Mesenchymal stem cell (in vitro differentiated cells and primary cell): ENCODE results near the gene ST8SIA2. TPM values are rescaled to one million over a fixed set of nuclear protein-coding genes. Genes with fewer than 3 reads are reported as not detected.

Source experiments
- DNase-seq: peaks from one replicate; pipeline ENCODE4 v3.0.0-alpha.2; 2013
- H2AFZ ChIP-seq: one replicate; pipeline ENCODE4 v1.6.1; 2013; ENCODE audit warnings: low read depth, mild to moderate bottlenecking, control low read depth, inconsistent platforms, low read length, moderate library complexity
- H2AK5ac ChIP-seq: 2 replicates; pipeline ENCODE4 v1.6.1; 2013; ENCODE audit warnings: low read length, moderate library complexity, mild to moderate bottlenecking, inconsistent platforms; ENCODE audit not compliant: severe bottlenecking
- H2BK120ac ChIP-seq: one replicate; pipeline ENCODE4 v1.6.1; 2013; ENCODE audit warnings: low read depth, mild to moderate bottlenecking, inconsistent platforms, low read length, moderate library complexity
- H2BK12ac ChIP-seq, 2 experiments: one replicate each; pipeline ENCODE4 v1.6.1; 2013; ENCODE audit warnings: inconsistent platforms in 2 of 2, low read length in 2 of 2, mild to moderate bottlenecking in 2 of 2, moderate library complexity in 2 of 2, control low read depth in 1 of 2
- H2BK15ac ChIP-seq: one replicate; pipeline ENCODE4 v1.6.1; 2013; ENCODE audit warnings: mild to moderate bottlenecking, low read depth, inconsistent platforms; ENCODE audit not compliant: poor library complexity, severe bottlenecking
- H2BK5ac ChIP-seq: 2 replicates; pipeline ENCODE4 v1.6.1; 2013; ENCODE audit warnings: low read depth, mild to moderate bottlenecking, low read length, control low read depth, inconsistent platforms; ENCODE audit not compliant: poor library complexity, severe bottlenecking
- H3K14ac ChIP-seq, 2 experiments: one replicate each; pipeline ENCODE4 v1.6.1; 2013; ENCODE audit warnings: inconsistent platforms in 2 of 2, low read length in 2 of 2, control low read depth in 1 of 2, mild to moderate bottlenecking in 1 of 2, moderate library complexity in 1 of 2
- H3K18ac ChIP-seq, 2 experiments: one replicate each; pipeline ENCODE4 v1.6.1; 2013; ENCODE audit warnings: inconsistent platforms in 2 of 2, low read length in 2 of 2, control low read depth in 1 of 2, low read depth in 1 of 2, mild to moderate bottlenecking in 1 of 2
- H3K23ac ChIP-seq, 2 experiments: one replicate each; pipeline ENCODE4 v1.6.1; 2013; ENCODE audit warnings: inconsistent platforms in 2 of 2, low read length in 2 of 2, mild to moderate bottlenecking in 2 of 2, moderate library complexity in 2 of 2, control low read depth in 1 of 2
- H3K27ac ChIP-seq: 2 replicates; pipeline ENCODE4 v1.5.1; 2013; ENCODE audit warnings: mild to moderate bottlenecking, moderate library complexity, low read length, control low read depth, inconsistent platforms; ENCODE audit not compliant: poor library complexity, severe bottlenecking
- H3K27me3 ChIP-seq, 2 experiments: 2 replicates each; pipeline versions ENCODE4 v1.6.1 to v1.7.0; 2013; ENCODE audit warnings: low read length in 2 of 2, mild to moderate bottlenecking in 2 of 2, moderate library complexity in 2 of 2, control low read depth in 1 of 2, inconsistent platforms in 1 of 2; ENCODE audit not compliant: control insufficient read depth in 1 of 2, insufficient read depth in 1 of 2
- H3K36me3 ChIP-seq, 2 experiments: 2 replicates each; pipeline versions ENCODE4 v1.6.1 to v1.7.0; 2013; ENCODE audit warnings: low read length in 2 of 2, control low read depth in 1 of 2, inconsistent platforms in 1 of 2, low read depth in 1 of 2, mild to moderate bottlenecking in 1 of 2; ENCODE audit not compliant: insufficient read depth in 2 of 2, control insufficient read depth in 1 of 2
- H3K4ac ChIP-seq, 2 experiments: one replicate each; pipeline ENCODE4 v1.6.1; 2013; ENCODE audit warnings: inconsistent platforms in 2 of 2, low read length in 2 of 2, mild to moderate bottlenecking in 2 of 2, moderate library complexity in 2 of 2, control low read depth in 1 of 2, low read depth in 1 of 2
- H3K4me1 ChIP-seq: 2 replicates; pipeline ENCODE4 v1.6.1; 2013; ENCODE audit warnings: low read depth, low read length, control low read depth; ENCODE audit not compliant: control insufficient read depth, insufficient read depth
- H3K4me2 ChIP-seq: 2 replicates; pipeline ENCODE4 v1.6.1; 2013; ENCODE audit warnings: low read length, mild to moderate bottlenecking, inconsistent platforms; ENCODE audit not compliant: poor library complexity, severe bottlenecking
- H3K4me3 ChIP-seq, 2 experiments: 2 replicates each; pipeline versions ENCODE4 v1.5.1 to v1.7.0; 2013; ENCODE audit warnings: low read length in 2 of 2, mild to moderate bottlenecking in 2 of 2, control low read depth in 1 of 2, low read depth in 1 of 2; ENCODE audit not compliant: insufficient read depth in 1 of 2
- H3K79me1 ChIP-seq: replicated peaks from 2 replicates; pipeline ENCODE4 v1.6.1; 2013; ENCODE audit warnings: mild to moderate bottlenecking, control low read depth, low read length, inconsistent platforms; ENCODE audit not compliant: poor library complexity, severe bottlenecking
- H3K9ac ChIP-seq: 2 replicates; pipeline ENCODE4 v1.7.0; 2013; ENCODE audit warnings: mild to moderate bottlenecking, low read length, moderate library complexity
- H3K9me3 ChIP-seq: 2 replicates; pipeline ENCODE4 v1.7.0; 2013; ENCODE audit warnings: mild to moderate bottlenecking, low read length; ENCODE audit not compliant: control insufficient read depth
- H4K8ac ChIP-seq: one replicate; pipeline ENCODE4 v1.6.1; 2013; ENCODE audit warnings: inconsistent platforms, mild to moderate bottlenecking, low read length, moderate library complexity
- H4K91ac ChIP-seq: one replicate; pipeline ENCODE4 v1.6.1; 2013; ENCODE audit warnings: mild to moderate bottlenecking, low read length, inconsistent platforms
- WGBS: methylation state at CpG from one replicate; pipeline ENCODE4 v1.1.7; 2013; ENCODE audit warnings: mixed read lengths; 5-methylcytosine and 5-hydroxymethylcytosine counted together
- small RNA-seq: library from polyadenylated mRNA; stranded (forward); fragments of <200 nt; extraction: miRNeasy Mini kit (QIAGEN cat#:217004); gene quantifications from one replicate; pipeline ENCODE3, GENCODE V24; 2013; ENCODE audit warnings: low read depth

Gene ST8SIA2

GRCh38 chr15:92506506-92506905 lies 112.8 kb downstream of the ST8SIA2 start:
- 81% methylated on average over 4 of the region's 4 CpGs for WGBS
- H3K4me3 ChIP-seq, result no peak overlapping the region
- H3K9me3 ChIP-seq, result peaks cover 4% of the 10 kb centered on the region
- H2BK5ac ChIP-seq, result no peak overlapping the region
- no peak overlapping the region for H3K23ac ChIP-seq
- H3K18ac ChIP-seq, result no peak overlapping the region
- DNase-seq, result no peak
- H3K4me1 ChIP-seq, result no peaks in the 10 kb centered on the region
- H2AK5ac ChIP-seq, result no peak overlapping the region
- H3K36me3 ChIP-seq, result no peaks in the 10 kb centered on the region
- no peak overlapping the region for H2BK12ac ChIP-seq
- H3K79me1 ChIP-seq, result no peaks in the 10 kb centered on the region
- H2BK120ac ChIP-seq, result no peak overlapping the region
- no peak overlapping the region for H3K9ac ChIP-seq
- peaks cover 0 to 10% of the 10 kb centered on the region in 2 experiments for H3K27me3 ChIP-seq
- H3K14ac ChIP-seq, result no peak overlapping the region
- no peak overlapping the region for H2BK15ac ChIP-seq
- no peak overlapping the region for H2AFZ ChIP-seq
- H4K91ac ChIP-seq, result no peak overlapping the region
- H3K27ac ChIP-seq, result no peak overlapping the region
- no peak overlapping the region for H3K4me2 ChIP-seq
- no peak overlapping the region for H3K4ac ChIP-seq
- H4K8ac ChIP-seq, result no peak overlapping the region

DNA sequence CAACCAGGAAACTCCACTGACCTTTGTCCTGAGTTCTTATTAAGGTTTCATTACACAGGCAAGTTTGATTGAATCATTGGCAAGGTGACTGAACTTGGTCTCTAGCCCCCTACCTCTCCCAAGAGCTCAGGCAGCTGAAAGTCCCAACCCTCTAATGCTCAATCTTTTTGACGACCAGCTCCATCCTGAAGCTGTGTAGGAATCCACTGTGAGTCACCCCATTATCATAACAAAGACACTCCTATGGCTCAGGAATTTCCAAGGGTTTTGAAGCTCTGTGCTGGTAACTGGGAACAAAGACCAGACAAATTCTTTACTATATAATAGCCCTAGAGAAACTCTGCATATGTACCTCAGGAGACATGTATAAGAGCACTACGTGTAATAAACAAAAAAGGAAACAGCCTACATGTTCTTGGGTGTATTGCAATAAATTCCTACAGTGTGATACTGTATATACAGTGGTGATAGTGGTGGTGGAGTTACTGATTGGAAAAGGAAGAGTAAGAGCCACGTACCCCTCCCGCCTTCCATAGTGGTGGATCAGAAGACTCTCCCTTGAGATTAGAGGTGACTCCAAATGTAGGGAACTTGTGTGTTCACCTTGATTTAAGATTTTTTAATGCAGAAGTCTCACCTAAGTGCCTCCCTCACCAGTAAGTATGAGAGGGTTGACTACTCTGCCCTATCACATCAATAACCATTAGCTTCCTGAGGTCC lies 116.6 kb downstream of the ST8SIA2 start:
- no peak for DNase-seq
- Histone ChIP-seq H3K4me1 (no peaks in the 10 kb centered on the region), H3K9me3 (peaks cover 4% of the 10 kb centered on the region), H3K14ac (no peak overlapping the region), H3K18ac (no peak overlapping the region), H3K4me3 (no peak overlapping the region), H2AFZ (no peak overlapping the region), H3K4ac (no peak overlapping the region), H4K8ac (no peak overlapping the region), H3K23ac (no peak overlapping the region), H3K36me3 (no peaks in the 10 kb centered on the region), H3K9ac (no peak overlapping the region), H3K4me2 (no peak overlapping the region), H4K91ac (no peak overlapping the region), H2BK15ac (no peak overlapping the region), H2BK12ac (no peak overlapping the region), H3K27me3 (no peaks in the 10 kb centered on the region), H2BK120ac (no peak overlapping the region), H2BK5ac (no peak overlapping the region), H2AK5ac (no peak overlapping the region), H3K27ac (no peak overlapping the region), H3K79me1 (no peaks in the 10 kb centered on the region)
- 67% methylated on average over 3 of the region's 4 CpGs for WGBS

Small RNA genes within 50 kb of the gene (small RNA-seq; reads per million reads assigned to genes)
- gene RF01233, result not detected
